Measurements from ENCODE around the gene PNMA8B. TPM values are rescaled to one million over a fixed set of nuclear protein-coding genes. Genes with fewer than 3 reads are reported as not detected.
A peak's percentile ranks its signal among the peaks of the same experiment; 100 is the strongest.

Gene PNMA8B, protein sequence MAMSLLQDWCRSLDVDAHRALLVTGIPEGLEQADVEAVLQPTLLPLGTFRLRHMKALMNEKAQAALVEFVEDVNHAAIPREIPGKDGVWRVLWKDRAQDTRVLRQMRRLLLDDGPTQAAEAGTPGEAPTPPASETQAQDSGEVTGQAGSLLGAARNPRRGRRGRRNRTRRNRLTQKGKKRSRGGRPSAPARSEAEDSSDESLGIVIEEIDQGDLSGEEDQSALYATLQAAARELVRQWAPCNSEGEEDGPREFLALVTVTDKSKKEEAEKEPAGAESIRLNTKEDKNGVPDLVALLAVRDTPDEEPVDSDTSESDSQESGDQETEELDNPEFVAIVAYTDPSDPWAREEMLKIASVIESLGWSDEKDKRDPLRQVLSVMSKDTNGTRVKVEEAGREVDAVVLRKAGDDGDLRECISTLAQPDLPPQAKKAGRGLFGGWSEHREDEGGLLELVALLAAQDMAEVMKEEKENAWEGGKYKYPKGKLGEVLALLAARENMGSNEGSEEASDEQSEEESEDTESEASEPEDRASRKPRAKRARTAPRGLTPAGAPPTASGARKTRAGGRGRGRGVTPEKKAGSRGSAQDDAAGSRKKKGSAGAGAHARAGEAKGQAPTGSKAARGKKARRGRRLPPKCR
- 0.11 TPM in 1 of 2 replicates, not detected in the other for total RNA-seq
- 0.02 TPM in 1 of 2 replicates, not detected in the other for polyA plus RNA-seq
- polyA plus RNA-seq (2011; cell fraction: cytosol; rRNA removed): not detected in 2 replicates
- not detected in 2 replicates for polyA plus RNA-seq (2011; cell fraction: nucleus; rRNA removed)
- polyA plus RNA-seq (2012): 0.04 TPM in 1 of 2 replicates, not detected in the other
- polyA minus RNA-seq: not detected in 2 replicates
- polyA minus RNA-seq (2011; cell fraction: cytosol; rRNA and poly(A)+ RNA removed): not detected
- polyA minus RNA-seq (2011; cell fraction: nucleus; rRNA and poly(A)+ RNA removed): not detected in 2 replicates
- Bru-seq, nascent RNA: not detected
- percentile 23 among the genes with signal in this experiment for BruChase-seq, experiment 1, labeled RNA remaining after a 6-hour chase
- not detected for BruChase-seq, experiment 2, labeled RNA remaining after a 2-hour chase
- long read RNA-seq: 0 reads

DNA sequence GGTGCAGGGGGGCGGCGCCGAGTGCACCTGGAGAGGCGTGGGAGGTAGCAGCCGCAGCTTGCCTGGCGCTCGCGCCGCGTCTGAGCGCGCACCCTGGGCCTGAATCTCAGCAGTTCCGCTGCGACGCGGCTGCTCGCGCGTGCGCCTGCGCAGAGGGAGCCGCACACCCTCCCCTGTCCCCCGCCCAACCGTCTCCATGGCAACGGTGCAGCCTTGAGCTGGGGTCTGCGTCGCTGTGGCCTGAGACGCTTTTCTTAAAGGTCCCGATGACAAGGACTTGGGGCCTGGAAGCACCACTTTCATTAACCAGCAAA is at the start of gene PNMA8B:
TSS of gene PNMA8B (minus strand) at position 82 of the 314 bp plus-strand sequence. CDS start 402 bp downstream, outside the sequence.
- dilution Hi-C loops (cut with MboI; ENCODE audit: extremely low pct_ligation_motif_present, low sequenced_read_pairs): no loop called here

More for the DNA sequence above, at the start of gene PNMA8B:
- Histone ChIP-seq H3K4me1 (ENCODE audit: control insufficient read depth, extremely low read depth, insufficient read depth, low read length) (peaks cover 6% of the 10 kb centered on the region), H3K27ac (ENCODE audit: insufficient read depth, low read depth, low read length) (no peak within 1 kb of the TSS), H3K27me3 (ENCODE audit: control insufficient read depth in 2 of 2, insufficient read depth in 2 of 2, low read length in 2 of 2) (peaks cover 51 to 58% of the 10 kb centered on the region in 2 experiments), H3K9me1 (replicated peaks; ENCODE audit: control insufficient read depth, extremely low read depth, insufficient read depth, low read length) (no peaks in the 10 kb centered on the region), H3K9ac (replicated peaks; ENCODE audit: extremely low read depth, insufficient read depth, low read length) (no peak within 1 kb of the TSS), H3K9me3 (replicated peaks; ENCODE audit: control insufficient read depth, insufficient read depth, low read length) (no peaks in the 10 kb centered on the region), H3K4me2 (ENCODE audit: insufficient read depth, low read length) (no peak within 1 kb of the TSS), H3K4me3 (replicated peaks in 1 of 3; ENCODE audit: insufficient read depth in 1 of 3, low read depth in 1 of 3, low read length in 3 of 3) (no peak within 1 kb of the TSS), H3K79me2 (ENCODE audit: control insufficient read depth, insufficient read depth, low read length) (no peaks in the 10 kb centered on the region), H3K36me3 (ENCODE audit: control insufficient read depth in 2 of 2, extremely low read depth in 1 of 2, insufficient read depth in 2 of 2, low read length in 2 of 2) (no peaks in the 10 kb centered on the region), H2AFZ (ENCODE audit: low read depth, low read length) (no peak within 1 kb of the TSS), H4K20me1 (replicated peaks; ENCODE audit: control insufficient read depth, extremely low read depth, insufficient read depth, low read length) (no peaks in the 10 kb centered on the region)
- intact Hi-C loops (cut with micrococcal nuclease): no loop called here
- POLR2A ChIA-PET: no interaction called here
- FAIRE-seq (no peak), DNase-seq (ENCODE audit: low read depth, low spot score) (no peak)
- CTCF ChIA-PET: no interaction called here
- TF ChIP-seq EZH2 (IDR thresholded peaks at IDR 0.05; ENCODE audit: borderline replicate concordance, low read depth, low read length, severe bottlenecking): no peak
- TF ChIP-seq GATA2 (IDR thresholded peaks at IDR 0.05; ENCODE audit: insufficient read depth, insufficient read length, low read depth, low read length): no peak
- no peak for TF ChIP-seq POLR2A (IDR thresholded peaks at IDR 0.05; ENCODE audit: low read depth, low read length)
- no peak for TF ChIP-seq MYC (IDR thresholded peaks at IDR 0.05; ENCODE audit: low read depth, low read length)
- TF ChIP-seq, protein P1, sequence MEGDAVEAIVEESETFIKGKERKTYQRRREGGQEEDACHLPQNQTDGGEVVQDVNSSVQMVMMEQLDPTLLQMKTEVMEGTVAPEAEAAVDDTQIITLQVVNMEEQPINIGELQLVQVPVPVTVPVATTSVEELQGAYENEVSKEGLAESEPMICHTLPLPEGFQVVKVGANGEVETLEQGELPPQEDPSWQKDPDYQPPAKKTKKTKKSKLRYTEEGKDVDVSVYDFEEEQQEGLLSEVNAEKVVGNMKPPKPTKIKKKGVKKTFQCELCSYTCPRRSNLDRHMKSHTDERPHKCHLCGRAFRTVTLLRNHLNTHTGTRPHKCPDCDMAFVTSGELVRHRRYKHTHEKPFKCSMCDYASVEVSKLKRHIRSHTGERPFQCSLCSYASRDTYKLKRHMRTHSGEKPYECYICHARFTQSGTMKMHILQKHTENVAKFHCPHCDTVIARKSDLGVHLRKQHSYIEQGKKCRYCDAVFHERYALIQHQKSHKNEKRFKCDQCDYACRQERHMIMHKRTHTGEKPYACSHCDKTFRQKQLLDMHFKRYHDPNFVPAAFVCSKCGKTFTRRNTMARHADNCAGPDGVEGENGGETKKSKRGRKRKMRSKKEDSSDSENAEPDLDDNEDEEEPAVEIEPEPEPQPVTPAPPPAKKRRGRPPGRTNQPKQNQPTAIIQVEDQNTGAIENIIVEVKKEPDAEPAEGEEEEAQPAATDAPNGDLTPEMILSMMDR (IDR thresholded peaks at IDR 0.05; ENCODE audit: extremely low read depth in 1 of 2, insufficient read depth in 1 of 2, low read depth in 1 of 2, low read length in 2 of 2): no peak
- TF ChIP-seq JUN (IDR thresholded peaks at IDR 0.05; ENCODE audit: borderline replicate concordance, insufficient read depth, insufficient read length, low read depth): no peak
- TF ChIP-seq POLR2AphosphoS5 (IDR thresholded peaks at IDR 0.05; ENCODE audit: insufficient read depth, low read depth, low read length): no peak
- TF ChIP-seq, protein P2, sequence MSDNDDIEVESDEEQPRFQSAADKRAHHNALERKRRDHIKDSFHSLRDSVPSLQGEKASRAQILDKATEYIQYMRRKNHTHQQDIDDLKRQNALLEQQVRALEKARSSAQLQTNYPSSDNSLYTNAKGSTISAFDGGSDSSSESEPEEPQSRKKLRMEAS (IDR thresholded peaks at IDR 0.05; ENCODE audit: insufficient read depth, insufficient read length): no peak
- TF ChIP-seq FOS (IDR thresholded peaks at IDR 0.05; ENCODE audit: borderline replicate concordance, insufficient read depth, low read length): no peak
- no TSS peak for BruUV-seq (replicated peaks)

All from endothelial cell of umbilical vein (primary cell).